NCI-H510A treated with DMSO at 0.1 percent for 48 hours (cell line): ENCODE measurements around the gene IGLL1.
"Not testable (repeated sequence)": the region's sequence is repeated elsewhere in the genome, so short reads cannot be mapped to it uniquely, and the experiment has no call there.

Experiments
- DNase-seq: peaks from one replicate; lab custom pipeline; 2025; lab: John Stamatoyannopoulos, UW

The IGLL1 gene

DNA sequence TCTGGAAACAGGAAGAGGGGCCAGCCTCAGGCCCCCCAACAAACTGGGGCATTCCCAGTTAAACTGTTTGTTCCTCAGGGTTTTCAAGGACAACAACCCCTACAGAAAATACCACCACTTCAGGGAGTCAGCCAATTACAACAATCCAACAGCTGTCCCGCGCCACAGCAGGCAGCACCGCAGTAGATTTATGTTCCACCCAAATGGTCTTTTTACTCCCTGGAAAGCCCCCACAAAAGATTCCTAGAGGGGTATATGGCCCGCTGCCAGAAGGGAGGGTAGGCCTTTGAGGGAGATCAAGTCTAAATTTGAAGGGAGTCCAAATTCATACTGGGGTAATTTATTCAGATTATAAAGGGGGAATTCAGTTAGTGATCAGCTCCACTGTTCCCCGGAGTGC lies 39.3 kb downstream of the IGLL1 start:
- not testable (repeated sequence) for DNase-seq

DNA sequence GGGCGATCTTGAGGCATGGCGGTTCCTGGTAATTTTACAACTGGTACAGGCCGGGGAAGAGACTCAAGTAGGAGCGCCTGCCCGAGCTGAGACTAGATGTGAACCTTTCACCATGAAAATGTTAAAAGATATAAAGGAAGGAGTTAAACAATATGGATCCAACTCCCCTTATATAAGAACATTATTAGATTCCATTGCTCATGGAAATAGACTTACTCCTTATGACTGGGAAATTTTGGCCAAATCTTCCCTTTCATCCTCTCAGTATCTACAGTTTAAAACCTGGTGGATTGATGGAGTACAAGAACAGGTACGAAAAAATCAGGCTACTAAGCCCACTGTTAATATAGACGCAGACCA lies 40.3 kb downstream of the IGLL1 start:
- not testable (repeated sequence) for DNase-seq

DNA sequence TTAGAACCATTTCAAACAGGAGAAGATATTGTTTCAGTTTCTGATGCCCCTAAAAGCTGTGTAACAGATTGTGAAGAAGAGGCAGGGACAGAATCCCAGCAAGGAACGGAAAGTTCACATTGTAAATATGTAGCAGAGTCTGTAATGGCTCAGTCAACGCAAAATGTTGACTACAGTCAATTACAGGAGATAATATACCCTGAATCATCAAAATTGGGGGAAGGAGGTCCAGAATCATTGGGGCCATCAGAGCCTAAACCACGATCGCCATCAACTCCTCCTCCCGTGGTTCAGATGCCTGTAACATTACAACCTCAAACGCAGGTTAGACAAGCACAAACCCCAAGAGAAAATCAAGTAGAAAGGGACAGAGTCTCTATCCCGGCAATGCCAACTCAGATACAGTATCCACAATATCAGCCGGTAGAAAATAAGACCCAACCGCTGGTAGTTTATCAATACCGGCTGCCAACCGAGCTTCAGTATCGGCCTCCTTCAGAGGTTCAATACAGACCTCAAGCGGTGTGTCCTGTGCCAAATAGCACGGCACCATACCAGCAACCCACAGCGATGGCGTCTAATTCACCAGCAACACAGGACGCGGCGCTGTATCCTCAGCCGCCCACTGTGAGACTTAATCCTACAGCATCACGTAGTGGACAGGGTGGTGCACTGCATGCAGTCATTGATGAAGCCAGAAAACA lies 40.8 kb downstream of the IGLL1 start:
- DNase-seq, result peak; percentile 29

DNA sequence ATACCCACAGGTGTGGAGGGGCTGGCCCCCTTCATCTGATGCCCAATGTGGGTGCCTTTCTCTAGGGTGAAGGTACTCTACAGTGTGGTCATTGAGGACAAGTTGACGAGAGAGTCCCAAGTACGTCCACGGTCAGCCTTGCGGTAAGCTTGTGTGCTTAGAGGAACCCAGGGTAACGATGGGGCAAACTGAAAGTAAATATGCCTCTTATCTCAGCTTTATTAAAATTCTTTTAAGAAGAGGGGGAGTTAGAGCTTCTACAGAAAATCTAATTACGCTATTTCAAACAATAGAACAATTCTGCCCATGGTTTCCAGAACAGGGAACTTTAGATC lies 41.4 kb downstream of the IGLL1 start:
- DNase-seq, result not testable (repeated sequence)

DNA sequence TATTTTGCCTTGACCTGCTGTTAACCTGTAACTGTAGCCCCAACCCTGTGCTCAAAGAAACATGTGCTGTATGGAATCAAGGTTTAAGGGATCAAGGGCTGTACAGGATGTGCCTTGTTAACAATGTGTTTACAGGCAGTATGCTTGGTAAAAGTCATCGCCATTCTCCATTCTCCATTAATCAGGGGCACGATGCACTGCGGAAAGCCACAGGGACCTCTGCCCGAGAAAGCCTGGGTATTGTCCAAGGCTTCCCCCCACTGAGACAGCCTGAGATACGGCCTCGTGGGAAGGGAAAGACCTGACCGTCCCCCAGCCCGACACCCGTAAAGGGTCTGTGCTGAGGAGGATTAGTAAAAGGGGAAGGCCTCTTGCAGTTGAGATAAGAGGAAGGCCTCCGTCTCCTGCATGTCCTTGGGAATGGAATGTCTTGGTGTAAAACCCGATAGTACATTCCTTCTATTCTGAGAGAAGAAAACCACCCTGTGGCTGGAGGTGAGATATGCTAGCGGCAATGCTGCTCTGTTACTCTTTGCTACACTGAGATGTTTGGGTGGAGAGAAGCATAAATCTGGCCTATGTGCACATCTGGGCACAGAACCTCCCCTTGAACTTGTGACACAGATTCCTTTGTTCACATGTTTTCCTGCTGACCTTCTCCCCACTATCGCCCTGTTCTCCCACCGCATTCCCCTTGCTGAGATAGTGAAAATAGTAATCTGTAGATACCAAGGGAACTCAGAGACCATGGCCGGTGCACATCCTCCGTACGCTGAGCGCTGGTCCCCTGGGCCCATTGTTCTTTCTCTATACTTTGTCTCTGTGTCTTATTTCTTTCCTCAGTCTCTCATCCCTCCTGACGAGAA lies 42.0 kb downstream of the IGLL1 start:
- not testable (repeated sequence) for DNase-seq

DNA sequence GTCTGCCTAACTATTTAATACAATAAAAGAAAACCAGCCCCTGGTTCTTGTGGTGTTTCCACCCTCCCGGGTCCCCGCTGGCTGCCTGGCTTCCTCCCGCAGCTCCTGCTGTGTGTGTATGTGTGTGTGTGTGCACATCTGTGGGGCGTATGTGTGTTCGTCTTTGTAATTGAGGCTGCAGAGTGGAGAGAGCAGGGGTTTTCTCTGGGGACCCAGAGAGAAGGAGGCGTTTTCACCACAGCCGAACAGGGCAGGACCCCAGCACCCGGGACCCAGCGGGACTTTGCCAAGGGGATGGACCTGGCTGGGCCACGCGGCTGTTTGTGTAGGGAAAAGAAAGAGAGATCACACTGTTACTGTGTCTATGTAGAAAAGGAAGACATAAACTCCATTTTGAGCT lies 42.7 kb downstream of the IGLL1 start:
- no peak for DNase-seq

DNA sequence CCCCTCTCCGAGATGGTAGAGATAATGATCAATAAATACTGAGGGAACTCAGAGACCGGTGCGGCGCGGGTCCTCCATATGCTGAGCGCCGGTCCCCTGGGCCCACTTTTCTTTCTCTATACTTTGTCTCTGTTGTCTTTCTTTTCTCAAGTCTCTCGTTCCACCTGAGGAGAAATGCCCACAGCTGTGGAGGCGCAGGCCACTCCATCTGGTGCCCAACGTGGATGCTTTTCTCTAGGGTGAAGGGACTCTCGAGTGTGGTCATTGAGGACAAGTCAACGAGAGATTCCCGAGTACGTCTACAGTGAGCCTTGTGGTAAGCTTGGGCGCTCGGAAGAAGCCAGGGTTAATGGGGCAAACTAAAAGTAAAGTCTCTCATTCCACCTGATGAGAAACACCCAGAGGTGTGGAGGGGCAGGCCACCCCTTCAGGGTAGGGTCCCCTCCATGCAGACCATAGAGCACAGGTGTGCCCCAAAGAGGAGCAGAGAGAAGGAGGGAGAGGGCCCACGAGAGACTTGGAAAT lies 43.2 kb downstream of the IGLL1 start:
- no peak for DNase-seq

DNA sequence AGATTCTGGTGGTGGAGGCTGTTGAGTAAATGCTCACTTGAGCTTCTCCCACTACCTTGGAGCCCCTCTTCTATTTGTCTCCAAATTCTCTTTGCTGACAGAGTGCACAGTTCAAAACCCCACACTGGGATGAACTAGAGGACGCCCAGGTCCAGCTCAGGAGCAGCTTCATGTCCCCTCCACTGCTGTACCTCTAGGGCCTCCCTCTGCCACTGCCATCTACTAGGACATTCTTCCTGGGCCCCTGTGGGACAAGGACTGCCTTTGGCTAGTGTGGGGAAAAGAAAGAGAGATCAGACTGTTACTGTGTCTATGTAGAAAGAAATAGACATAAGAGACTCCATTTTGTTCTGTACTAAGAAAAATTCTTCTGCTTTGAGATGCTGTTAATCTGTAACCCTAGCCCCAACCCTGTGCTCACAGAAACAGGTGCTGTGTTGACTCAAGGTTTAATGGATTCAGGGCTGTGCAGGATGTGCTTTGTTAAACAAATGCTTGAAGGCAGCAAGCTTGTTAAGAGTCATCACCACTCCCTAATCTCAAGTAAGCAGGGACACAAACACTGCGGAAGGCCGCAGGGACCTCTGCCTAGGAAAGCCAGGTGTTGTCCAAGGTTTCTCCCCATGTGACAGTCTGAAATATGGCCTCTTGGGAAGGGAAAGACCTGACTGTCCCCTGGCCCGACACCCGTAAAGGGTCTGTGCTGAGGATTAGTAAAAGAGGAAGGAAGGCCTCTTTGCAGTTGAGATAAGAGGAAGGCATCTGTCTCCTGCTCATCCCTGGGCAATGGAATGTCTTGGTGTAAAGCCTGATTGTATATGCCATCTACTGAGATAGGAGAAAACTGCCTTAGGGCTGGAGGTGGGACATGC lies 44.1 kb downstream of the IGLL1 start:
- DNase-seq, result not testable (repeated sequence)

DNA sequence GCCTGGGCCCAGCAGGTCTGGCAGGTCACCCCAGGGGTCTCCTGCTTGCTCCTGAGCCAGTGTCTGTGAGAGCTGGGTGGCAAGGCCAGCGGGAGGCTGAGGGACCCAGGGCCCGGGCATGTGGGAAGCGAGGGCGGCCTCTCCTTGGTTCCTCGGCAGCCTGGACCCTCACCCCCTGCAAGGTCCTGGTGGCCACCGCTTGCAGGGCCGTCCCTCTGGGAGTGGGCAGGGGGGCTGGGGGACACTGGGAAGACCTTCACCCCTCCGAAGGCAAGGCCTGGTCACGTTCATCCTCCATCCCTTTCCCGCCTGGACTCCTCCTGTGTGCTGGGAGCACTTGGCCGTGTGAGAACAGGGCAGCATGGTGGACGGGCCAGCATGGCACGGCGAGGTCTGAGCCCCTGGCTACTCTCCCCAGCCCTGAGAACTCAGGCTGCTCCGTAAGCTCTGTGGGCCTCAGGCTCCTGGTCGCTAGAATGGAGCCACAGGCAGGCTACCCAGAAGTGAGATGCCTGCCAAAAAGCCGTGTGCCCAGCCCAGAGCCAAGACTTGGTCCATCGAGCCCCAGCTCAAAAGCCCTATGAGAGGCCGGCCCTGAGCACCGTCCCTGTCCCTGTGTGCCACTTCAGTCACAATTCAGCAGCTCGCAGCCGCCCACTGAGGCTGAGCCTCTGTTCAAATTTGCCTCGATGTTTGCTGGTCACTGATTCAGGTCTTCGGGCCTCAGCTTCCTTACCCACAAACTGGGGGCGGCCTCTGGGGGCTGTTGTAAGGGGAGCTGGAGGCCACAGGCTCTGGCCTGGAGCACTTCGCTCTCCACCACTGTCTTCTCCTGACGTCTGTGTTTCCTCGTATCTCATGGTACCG lies 45.0 kb downstream of the IGLL1 start:
- DNase-seq, result no peak

DNA sequence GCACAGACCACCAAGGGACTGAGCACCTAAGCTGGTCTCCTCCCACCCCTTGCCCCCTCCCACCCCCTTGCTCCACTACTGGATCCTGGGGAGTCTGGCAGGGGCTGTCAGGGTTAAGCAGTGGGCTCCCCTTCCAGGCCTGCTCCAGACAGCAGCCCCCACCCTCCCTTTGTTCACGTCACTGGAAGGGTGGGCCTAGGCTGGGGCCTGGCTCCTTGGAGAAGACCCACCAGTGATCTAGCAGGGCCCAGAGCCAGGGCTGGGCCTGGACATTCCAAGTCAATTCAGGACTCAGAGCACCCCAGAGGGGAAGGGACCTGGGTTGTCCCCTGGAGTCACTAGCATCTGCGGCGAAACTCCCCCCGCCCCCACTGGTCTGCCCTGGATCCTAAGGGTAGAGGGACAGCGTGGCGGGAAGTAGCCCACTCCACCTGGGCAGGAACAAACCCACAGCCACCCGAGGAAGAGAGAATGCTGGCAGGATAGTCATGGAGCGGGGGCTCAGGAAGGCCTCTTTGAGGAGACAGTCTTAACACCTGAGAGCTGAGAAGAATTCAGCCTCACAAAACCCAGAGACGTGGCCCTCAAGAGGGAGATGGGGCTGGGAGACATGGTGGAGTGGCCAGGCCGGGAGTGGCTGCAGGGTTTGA lies 45.8 kb downstream of the IGLL1 start:
- no peak for DNase-seq

DNA sequence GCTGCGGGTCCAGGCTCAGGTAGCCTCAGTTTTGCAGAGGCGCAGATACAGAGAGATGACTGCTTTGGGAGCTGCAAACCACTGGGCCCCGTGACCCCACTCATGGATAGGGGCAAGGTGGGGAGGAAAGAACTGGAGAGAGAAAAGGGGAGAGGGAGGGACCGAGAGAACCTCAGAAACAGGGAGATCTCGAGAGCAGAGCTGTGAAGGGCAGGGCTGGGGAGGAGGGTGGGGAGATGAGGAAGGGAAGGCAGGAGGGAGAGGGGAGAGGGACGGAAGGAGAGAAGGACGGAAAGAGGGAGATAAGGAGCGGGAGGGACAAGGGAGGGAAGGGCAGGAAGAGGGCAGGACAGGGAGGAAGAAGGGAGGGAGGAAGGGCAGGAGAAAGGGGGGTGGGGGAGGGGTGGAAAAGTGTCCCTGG lies 46.3 kb downstream of the IGLL1 start:
- no peak for DNase-seq

DNA sequence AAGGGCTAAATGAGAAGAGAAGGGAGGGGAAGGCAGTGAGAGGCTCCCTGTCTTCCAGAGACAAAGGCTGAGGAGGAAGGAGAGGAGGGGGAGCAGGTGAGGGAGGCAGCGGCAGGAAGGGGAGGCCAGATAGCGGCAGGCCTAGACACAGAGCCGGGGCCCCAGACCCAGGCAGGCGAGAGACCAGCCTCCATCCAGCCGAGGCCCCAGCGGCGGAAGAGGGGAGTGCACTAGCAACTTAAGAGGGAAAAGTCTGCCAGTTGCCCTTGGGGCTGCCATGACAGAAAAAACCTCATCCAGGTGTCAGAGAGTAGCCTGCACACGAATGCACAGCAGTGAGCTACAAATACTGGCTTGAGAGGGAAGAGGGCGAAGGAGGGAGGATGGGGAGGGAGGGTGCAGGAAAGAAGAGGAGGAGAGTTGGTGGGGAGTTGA lies 46.7 kb downstream of the IGLL1 start:
- peak; percentile 65 for DNase-seq

DNA sequence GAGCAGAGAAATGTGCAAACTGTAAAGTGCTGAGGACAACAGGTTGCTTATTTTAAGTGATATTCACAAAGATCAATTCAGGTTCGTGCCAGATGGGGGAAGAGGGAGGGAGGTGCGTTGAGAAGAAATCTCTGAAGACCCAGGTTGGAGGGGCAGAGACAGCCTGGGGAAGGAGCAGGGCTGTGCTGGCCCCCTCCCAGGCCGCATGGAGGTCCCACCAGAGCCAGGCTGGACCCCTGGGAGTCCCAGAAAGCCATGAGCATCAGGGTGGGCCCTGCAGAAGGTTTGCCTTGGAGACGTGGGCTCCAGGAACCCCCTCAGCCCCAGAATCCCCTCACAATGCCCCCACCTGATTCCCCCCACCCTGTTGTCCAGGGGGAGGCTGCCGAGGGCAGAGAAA lies 47.4 kb downstream of the IGLL1 start:
- DNase-seq, result no peak

DNA sequence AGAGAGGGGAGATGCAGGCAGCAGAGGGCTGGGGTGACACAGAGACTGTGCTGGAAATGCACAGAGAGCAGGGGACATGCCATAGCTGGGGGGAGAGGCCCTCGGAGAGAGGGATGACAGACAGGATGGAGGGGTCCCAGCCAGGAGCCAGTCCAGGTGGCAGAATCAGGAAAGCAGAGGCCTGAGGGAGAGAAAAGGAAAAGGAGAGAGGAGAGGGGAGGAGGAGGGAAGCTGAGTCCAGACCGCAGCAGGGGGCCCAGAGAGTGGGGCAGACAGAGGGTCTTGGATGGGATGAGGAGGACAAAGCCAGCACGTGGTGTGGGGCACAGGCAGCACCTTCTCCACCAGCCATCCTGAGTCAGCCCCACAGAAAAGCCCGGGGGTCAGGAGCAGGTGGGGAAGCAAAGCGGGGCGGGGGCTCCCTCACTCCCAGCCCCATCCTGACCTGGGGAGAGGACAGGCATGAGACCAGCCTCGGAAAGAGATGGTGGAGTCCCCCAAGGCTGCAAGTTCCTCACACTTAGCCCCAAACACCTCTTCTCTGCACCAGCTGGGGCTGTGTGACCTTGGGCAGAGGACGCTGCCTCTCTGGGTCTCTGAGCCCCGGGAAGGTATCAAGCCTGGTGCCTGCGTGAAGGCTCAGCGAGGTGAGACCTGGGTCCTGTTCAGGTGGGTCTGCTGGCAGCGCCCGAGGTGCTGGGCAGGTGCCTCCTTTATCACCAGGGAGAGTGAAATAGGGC lies 48.0 kb downstream of the IGLL1 start:
- DNase-seq, result no peak

DNA sequence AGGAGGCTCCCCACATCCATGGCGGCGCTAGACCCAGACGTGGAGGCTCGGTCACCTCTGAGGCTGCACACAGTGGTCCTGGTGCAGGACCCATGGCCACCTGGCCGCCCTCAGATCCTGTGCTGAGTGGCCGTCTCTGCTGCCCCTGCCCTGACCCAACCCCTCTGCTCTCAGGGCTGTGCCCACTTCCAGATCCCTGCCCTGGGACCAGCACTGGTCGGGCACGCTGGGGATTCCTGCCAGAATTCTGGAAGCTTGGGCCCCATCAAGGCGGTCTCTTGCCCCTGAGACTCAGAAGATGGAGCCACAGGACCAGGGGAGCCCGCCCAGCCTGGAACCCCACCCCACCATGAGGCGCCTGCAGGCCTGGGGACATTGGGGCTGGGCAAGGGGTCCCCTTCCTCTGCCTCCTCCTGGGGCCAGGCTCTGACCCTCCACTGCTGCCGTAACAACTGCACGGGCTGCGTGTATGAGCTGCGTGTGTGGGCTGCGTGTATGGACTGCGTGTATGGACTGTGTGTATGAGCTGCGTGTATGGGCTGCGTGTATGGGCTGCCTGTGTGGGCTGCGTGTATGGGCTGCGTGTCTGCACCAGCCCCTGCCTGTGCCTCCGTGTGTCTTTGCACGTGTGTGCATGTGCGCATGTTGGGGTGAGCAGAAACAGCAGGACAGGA lies 48.7 kb downstream of the IGLL1 start:
- DNase-seq, result no peak

DNA sequence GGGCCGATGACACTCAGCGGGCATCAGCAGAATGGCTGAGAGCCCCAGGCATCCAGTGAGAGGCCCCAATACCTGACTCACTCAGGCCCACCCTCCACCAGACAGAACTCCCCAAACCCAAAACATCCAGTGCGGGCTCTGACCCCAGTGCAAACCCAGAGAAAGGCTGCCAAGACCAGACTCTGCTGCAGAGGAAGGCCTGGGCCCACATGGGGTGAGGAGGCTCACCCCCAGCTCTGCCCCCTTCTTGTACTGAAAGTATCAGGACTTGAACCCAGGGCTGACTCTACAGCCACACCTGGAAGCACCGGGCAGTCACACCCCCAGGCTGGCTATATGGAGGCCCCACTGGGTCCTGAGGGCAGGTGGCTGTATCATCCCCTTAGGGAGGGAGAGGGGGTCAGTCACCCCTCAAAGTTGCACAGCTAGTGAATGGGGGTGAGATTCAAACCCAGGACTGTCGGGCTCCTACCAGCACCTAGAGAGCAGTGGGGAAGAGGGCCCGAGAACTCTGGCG lies 49.3 kb downstream of the IGLL1 start:
- no peak for DNase-seq

DNA sequence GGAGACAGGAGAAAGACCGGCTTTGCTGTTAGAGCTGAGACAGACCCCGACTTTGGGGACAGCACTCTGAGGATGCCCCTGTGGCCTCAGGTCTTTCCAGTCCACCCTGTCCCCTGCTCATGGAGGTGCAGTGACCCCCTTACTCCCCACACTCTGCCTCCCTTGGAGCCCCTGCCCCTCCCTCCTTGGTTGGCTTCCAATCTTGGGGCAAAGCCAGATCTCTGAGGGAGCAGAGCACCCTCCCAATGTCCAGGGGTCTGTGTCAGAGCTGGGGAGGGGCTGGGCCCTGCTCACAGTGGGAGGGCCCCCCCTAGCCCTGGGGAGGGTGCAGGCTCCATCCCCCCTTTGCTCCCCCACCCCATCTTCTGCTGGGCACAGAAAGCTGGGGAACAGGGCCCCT lies 50.0 kb downstream of the IGLL1 start:
- no peak for DNase-seq

DNA sequence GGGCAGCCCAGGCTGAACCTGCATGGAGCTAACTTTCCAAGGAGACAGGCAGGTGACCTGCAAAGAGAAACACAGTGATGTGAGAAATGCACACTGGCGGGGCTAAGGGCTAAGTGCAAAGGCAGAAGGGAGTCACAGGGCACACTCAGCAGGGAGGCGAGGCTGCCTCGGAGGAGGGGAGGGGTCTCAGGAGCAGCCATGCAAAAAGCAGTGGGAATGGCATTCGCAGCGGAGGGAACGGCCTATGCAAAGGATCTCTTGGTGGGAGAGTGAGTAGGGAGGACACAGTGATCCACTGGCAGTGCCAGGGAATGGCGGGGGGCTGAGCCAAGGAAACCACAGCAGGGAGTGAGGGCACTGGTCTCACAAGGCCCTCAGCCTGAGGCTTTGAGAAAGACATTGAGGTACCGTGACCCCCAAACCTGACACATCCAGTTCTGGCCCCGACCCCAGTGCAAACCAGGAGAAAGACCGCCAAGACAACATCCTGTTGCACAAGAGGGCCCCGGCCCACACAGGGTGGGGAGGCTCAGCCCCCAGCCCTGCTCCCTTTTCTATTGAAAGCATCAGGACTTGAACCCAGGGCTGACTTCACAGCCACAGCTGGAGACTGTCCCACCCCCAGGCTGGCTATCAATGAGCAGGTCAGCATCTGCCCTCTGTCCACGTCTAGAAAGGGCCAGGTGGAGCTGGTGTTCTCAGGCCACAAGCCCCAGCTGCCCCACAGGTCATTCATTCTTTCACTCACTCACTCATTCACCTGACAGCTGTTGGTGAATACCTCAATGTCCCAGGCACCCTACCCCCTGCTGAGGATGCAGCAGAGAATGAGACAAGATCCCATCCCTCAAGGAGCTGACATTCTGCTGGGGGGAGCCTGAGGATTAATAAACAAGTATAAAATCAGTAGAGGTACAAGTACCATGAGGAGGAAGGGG lies 50.7 kb downstream of the IGLL1 start:
- DNase-seq, result no peak
